Nephron progenitor cell (in vitro differentiated cells): ENCODE measurements around the gene ALX4.
A peak's percentile ranks its signal among the peaks of the same experiment; 100 is the strongest.

Source experiments
- DNase-seq: peaks from one replicate; pipeline ENCODE4 v3.0.0; 2021
- H3K27ac Mint-ChIP-seq: 2 replicates; pipeline ENCODE4 v1.8.0; 2021; ENCODE audit warnings: mild to moderate bottlenecking, moderate library complexity, mixed read lengths
- H3K27me3 Mint-ChIP-seq: 2 replicates; pipeline ENCODE4 v1.8.0; 2021; ENCODE audit warnings: mild to moderate bottlenecking, low read depth, mixed read lengths; ENCODE audit not compliant: poor library complexity
- H3K36me3 Mint-ChIP-seq: 2 replicates; pipeline ENCODE4 v1.8.0; 2021; ENCODE audit warnings: low read depth, mixed read lengths
- H3K4me1 Mint-ChIP-seq: 2 replicates; pipeline ENCODE4 v1.8.0; 2021; ENCODE audit warnings: mixed read lengths
- H3K4me3 Mint-ChIP-seq: 2 replicates; pipeline ENCODE4 v1.8.0; 2021; ENCODE audit warnings: mild to moderate bottlenecking, moderate library complexity, mixed read lengths
- H3K9me3 Mint-ChIP-seq: 2 replicates; pipeline ENCODE4 v1.8.0; 2021; ENCODE audit warnings: mild to moderate bottlenecking, moderate library complexity, mixed read lengths
- TF ChIP-seq, protein P1 (sequence below): fragments of 200-600 bp; sonication (generic); IDR thresholded peaks from 2 replicates; pipeline ENCODE4 v1.5.0; 2021; ENCODE audit warnings: antibody characterized with exemption

Gene ALX4

DNA sequence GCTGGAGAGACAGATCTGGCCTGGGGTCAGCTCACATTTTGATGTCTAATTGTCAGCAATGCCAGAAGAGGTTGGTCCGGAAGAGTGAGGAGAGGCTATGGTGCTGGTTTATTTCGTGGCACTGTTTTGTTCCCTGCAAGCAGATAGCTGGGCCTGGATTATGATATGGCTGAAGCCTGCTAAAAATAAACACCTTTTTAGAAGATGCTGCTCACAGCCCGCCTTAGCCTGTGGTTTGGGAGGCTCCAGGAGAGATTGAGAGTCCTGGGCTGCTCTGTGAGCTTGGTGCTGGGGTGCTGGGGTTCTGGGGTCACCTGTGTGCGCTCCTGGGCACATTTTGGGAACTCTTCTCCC is 29.6 kb upstream of the ALX4 start:
- no peak for DNase-seq
- H3K36me3 Mint-ChIP-seq = no peaks in the 10 kb centered on the region
- no peak overlapping the region for H3K4me3 Mint-ChIP-seq
- H3K4me1 Mint-ChIP-seq = peaks cover 50% of the 10 kb centered on the region
- no peaks in the 10 kb centered on the region for H3K9me3 Mint-ChIP-seq
- H3K27ac Mint-ChIP-seq = no peak overlapping the region
- TF ChIP-seq, protein P1, sequence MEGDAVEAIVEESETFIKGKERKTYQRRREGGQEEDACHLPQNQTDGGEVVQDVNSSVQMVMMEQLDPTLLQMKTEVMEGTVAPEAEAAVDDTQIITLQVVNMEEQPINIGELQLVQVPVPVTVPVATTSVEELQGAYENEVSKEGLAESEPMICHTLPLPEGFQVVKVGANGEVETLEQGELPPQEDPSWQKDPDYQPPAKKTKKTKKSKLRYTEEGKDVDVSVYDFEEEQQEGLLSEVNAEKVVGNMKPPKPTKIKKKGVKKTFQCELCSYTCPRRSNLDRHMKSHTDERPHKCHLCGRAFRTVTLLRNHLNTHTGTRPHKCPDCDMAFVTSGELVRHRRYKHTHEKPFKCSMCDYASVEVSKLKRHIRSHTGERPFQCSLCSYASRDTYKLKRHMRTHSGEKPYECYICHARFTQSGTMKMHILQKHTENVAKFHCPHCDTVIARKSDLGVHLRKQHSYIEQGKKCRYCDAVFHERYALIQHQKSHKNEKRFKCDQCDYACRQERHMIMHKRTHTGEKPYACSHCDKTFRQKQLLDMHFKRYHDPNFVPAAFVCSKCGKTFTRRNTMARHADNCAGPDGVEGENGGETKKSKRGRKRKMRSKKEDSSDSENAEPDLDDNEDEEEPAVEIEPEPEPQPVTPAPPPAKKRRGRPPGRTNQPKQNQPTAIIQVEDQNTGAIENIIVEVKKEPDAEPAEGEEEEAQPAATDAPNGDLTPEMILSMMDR = no peak
- peaks cover 91% of the 10 kb centered on the region for H3K27me3 Mint-ChIP-seq

DNA sequence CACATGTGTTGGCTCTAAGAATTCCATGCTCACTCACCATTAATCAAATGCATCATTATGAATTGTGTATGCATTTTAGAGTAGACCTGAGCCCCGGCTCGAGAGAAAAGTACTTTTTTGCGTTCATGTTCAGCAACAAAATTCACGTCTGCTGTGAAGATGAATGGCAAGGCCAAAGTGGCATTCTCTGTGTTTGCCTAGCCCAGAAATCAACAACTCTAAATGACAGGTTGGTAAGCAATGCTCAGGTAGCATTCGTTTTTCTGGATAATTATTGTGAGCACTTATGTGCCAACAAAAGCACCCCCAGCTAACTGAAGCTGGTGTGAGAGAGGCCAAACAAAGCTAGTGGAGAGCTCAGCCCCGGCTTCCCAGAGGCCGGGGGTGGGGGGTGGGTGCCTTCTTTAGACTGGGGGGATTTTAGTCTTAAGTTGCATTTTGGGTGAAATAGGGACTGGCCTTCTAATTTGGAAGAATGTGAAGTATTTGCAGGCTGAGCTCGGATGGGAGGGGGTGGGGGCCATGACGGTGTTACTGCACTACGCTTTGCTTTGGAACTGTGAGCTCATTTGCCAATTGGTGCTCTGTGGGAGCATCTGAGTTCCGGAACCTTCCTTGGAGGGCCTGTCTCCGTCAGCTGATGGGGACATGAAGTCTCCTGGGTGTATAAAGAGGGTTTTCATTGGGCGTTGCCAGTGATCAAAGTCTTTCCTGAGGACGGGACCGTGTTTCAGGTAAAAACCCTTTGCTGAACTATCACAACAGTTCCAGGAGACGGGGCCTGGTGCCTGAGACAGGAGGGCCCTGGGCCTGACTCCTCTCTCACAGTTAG is 29.0 kb upstream of the ALX4 start:
- Mint-ChIP-seq H3K4me3 (no peak overlapping the region), H3K4me1 (peaks cover 54% of the 10 kb centered on the region), H3K27me3 (peaks cover 91% of the 10 kb centered on the region), H3K36me3 (no peaks in the 10 kb centered on the region), H3K9me3 (no peaks in the 10 kb centered on the region), H3K27ac (no peak overlapping the region)
- TF ChIP-seq, protein P1 = no peak
- DNase-seq = no peak

DNA sequence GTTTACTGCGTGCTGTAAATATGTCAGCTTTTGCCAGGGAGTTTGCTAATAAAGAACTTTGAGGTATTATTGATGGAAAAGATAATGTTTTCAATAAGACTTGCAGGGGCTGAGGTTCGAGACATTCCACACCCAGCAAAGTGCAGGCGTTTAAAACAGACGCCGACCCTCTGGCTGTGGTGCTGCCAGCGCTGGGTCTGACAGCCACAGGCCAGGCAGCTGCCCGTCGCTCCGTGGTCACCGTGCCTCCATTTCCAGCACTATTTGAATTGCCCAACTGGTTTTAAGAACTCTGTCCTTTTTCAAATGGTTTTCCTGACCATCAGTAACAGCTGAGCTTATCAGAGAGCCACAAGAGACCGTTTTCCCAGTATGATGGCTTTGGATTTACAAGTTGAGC is 28.1 kb upstream of the ALX4 start:
- Mint-ChIP-seq H3K4me1 (peaks cover 62% of the 10 kb centered on the region), H3K36me3 (no peaks in the 10 kb centered on the region), H3K27me3 (peaks cover 92% of the 10 kb centered on the region), H3K4me3 (no peak overlapping the region), H3K27ac (no peak overlapping the region), H3K9me3 (no peaks in the 10 kb centered on the region)
- no peak for DNase-seq
- TF ChIP-seq, protein P1 = no peak

DNA sequence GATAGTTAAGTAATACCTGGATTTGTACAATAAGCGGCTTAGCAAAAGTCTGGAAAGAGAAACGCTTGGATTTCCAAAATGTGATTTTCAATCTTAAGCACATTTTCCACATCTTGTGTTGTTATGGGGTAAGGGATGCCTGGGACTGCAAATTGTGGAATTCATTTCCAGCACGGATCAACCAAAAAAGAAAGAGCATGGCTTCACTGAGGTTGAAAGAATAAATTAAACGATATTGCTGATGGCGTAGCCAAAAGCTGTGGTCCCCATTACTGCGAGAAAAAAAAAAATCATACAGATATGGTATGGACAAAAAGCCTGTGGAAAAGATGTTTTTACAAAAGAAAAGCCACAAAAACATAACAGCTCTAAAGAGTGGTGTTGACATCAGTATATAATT is 26.0 kb upstream of the ALX4 start:
- Mint-ChIP-seq H3K36me3 (no peaks in the 10 kb centered on the region), H3K27ac (no peak overlapping the region), H3K9me3 (no peaks in the 10 kb centered on the region), H3K27me3 (peaks cover 100% of the 10 kb centered on the region), H3K4me1 (peaks cover 71% of the 10 kb centered on the region), H3K4me3 (no peak overlapping the region)
- TF ChIP-seq, protein P1 = no peak
- no peak for DNase-seq

DNA sequence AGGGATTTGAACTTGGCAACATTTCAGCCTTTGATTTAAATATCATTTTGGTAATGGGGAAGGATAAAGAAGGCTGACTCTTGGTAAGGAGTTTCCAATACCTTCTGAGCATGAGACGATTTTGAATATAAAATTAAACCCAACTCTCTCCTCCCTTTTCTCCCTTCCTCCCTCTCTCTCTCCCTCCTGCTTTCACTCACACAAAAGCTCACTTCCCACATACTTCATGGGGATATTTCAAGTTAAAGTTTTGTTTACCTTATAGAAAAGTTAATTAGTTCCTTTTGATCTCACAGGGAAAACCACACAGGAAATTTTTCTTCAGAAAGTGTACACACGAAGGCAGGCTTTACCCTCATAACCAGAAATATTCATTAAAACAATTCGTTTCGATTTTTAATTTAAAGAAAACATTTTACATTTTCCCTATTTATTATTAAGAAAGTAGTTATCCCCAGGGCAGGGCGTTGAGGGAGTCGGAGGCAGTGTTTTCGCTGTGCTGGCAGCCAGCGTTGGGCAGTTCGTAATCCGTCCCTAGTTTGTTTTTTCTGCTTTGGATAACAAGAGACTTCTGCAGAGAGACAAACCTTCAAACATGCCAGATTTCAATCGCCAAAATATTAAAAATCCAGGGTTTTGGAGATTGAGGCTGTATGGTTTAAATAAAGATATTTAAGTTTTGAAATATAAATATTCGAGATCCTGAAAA is 25.3 kb upstream of the ALX4 start:
- Mint-ChIP-seq H3K4me1 (peaks cover 78% of the 10 kb centered on the region), H3K27me3 (peaks cover 100% of the 10 kb centered on the region), H3K4me3 (peak overlapping the region; percentile 11), H3K36me3 (no peaks in the 10 kb centered on the region), H3K9me3 (no peaks in the 10 kb centered on the region), H3K27ac (no peak overlapping the region)
- DNase-seq = no peak
- TF ChIP-seq, protein P1 = no peak
